Measurements from ENCODE around the gene CNN2.
A peak's percentile ranks its signal among the peaks of the same experiment; 100 is the strongest.

The CNN2 gene

DNA sequence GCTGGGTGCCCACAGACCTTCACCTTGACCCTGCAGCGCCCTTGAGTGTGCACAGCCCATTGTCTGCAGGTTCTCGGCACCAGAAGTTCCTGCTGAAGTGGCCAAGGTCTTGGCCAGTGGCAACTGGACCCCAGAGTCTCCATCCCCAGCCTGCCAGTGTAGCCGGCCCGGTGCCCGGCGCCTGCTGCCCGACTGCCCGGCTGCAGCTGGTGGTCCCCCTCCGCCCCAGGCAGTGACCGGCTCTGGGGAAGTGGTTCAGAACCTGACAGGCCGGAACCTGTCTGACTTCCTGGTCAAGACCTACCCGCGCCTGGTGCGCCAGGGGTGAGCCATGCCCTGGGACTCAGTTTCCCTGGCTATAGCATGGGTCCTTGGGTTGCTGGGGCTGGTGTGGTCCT, 28.6 kb downstream of the CNN2 start:
- DNase-seq (ENCODE audit: low read depth): no peak
- in situ Hi-C loops (cut with HindIII; ENCODE audit: low sequenced_read_pairs): no loop called here
- no peak overlapping the region for H3K4me3 ChIP-seq (ENCODE audit: low read depth, low read length)
- TF ChIP-seq, protein P1, sequence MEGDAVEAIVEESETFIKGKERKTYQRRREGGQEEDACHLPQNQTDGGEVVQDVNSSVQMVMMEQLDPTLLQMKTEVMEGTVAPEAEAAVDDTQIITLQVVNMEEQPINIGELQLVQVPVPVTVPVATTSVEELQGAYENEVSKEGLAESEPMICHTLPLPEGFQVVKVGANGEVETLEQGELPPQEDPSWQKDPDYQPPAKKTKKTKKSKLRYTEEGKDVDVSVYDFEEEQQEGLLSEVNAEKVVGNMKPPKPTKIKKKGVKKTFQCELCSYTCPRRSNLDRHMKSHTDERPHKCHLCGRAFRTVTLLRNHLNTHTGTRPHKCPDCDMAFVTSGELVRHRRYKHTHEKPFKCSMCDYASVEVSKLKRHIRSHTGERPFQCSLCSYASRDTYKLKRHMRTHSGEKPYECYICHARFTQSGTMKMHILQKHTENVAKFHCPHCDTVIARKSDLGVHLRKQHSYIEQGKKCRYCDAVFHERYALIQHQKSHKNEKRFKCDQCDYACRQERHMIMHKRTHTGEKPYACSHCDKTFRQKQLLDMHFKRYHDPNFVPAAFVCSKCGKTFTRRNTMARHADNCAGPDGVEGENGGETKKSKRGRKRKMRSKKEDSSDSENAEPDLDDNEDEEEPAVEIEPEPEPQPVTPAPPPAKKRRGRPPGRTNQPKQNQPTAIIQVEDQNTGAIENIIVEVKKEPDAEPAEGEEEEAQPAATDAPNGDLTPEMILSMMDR (IDR thresholded peaks at IDR 0.05; ENCODE audit: low read depth, low read length, missing control alignments): no peak

DNA sequence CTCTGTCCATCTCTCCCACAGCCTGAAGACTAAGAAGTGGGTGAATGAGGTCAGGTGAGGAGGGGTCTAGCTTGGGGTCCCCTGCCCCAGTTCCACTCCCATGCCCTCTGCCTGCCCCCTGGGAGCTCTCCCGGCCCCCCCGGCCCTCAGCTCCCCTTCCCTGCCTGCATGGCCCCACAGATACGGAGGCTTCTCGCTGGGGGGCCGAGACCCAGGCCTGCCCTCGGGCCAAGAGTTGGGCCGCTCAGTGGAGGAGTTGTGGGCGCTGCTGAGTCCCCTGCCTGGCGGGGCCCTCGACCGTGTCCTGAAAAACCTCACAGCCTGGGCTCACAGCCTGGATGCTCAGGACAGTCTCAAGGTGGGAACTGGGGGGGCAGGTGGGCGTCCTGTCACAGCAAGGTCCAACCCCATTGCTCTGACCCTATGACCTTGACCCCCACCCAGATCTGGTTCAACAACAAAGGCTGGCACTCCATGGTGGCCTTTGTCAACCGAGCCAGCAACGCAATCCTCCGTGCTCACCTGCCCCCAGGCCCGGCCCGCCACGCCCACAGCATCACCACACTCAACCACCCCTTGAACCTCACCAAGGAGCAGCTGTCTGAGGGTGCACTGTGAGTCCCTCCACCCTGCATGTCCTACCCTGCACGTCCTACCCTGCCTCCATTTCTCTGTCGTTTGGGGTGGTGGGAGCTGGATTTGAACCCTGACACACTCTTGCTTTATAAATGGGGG, 29.6 kb downstream of the CNN2 start:
- TF ChIP-seq, protein P1 (IDR thresholded peaks at IDR 0.05; ENCODE audit: low read depth, low read length, missing control alignments): no peak
- no peak overlapping the region for H3K4me3 ChIP-seq (ENCODE audit: low read depth, low read length)
- in situ Hi-C loops (cut with HindIII; ENCODE audit: low sequenced_read_pairs): no loop called here
- DNase-seq (ENCODE audit: low read depth): no peak

DNA sequence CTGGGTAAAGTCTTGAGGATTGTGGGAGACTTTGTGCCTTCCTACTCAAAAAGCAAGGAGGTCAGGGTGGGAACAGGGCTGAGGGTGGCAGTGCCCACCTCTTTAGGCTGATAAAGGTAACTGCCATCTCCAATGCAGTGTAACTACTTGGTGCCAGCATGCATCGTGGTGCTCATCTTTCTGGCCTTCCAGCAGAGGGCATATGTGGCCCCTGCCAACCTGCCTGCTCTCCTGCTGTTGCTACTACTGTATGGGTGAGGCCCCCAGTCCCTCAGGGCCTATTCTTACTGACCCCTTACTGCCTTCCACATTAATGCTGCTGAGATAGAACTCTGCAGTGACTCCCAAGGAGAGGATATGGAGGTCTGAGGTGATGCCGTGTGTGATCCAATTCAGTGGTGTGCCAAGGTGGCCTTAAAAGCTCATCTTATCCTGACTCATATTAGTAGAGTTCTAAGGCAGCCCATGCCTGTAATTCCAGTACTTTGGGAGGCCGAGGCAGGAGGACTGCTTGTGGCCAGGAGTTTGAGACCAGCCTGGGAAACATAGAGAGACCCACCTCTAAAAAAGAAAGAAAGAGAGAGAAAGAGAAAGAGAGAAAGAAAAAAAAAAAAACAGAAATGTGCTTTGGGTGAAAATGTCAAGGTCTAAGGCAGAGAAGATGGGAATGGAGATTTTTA, 30.9 kb downstream of the CNN2 start:
- TF ChIP-seq, protein P1 (IDR thresholded peaks at IDR 0.05; ENCODE audit: low read depth, low read length, missing control alignments): no peak
- in situ Hi-C loops (cut with HindIII; ENCODE audit: low sequenced_read_pairs): no loop called here
- no peak overlapping the region for H3K4me3 ChIP-seq (ENCODE audit: low read depth, low read length)
- DNase-seq (ENCODE audit: low read depth): peak; percentile 40

DNA sequence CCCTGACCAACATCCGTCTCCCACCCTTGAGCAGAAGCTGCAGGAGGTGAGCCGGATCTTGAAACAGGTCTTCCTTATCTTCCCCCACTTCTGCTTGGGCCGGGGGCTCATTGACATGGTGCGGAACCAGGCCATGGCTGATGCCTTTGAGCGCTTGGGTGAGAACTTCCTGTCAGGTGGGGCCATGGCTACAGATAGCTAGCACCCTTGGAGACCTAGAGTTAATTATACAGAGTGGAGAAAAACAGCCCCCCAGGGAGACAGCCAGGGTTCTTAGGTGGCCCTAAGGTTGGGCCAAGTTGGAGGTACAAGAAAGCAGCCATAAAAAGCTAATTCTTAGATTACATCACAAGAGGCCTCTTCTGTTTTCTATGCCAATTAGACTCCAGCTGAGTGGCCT, 31.7 kb downstream of the CNN2 start:
- in situ Hi-C loops (cut with HindIII; ENCODE audit: low sequenced_read_pairs): no loop called here
- no peak overlapping the region for H3K4me3 ChIP-seq (ENCODE audit: low read depth, low read length)
- TF ChIP-seq, protein P1 (IDR thresholded peaks at IDR 0.05; ENCODE audit: low read depth, low read length, missing control alignments): no peak
- DNase-seq (ENCODE audit: low read depth): no peak

DNA sequence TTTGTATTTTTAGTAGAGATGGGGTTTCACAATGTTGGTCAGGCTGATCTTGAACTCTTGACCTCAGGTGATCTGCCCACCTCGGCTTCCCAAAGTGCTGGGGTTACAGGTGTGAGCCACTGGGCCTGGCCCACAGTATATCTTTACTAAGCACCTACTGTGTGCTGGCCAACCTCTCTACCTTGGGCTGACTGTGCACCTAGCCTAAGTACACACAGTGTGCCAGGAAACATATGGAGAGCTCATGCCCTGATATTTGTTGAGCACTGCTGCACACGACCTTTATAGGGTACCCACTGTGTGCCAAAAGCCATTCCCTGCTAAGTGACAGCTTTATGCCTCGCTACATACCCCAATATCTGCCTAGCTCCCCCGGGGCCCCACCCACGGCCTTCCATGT, 34.3 kb downstream of the CNN2 start:
- no peak for DNase-seq (ENCODE audit: low read depth)
- TF ChIP-seq, protein P1 (IDR thresholded peaks at IDR 0.05; ENCODE audit: low read depth, low read length, missing control alignments): no peak
- in situ Hi-C loops (cut with HindIII; ENCODE audit: low sequenced_read_pairs): no loop called here
- H3K4me3 ChIP-seq (ENCODE audit: low read depth, low read length): no peak overlapping the region

DNA sequence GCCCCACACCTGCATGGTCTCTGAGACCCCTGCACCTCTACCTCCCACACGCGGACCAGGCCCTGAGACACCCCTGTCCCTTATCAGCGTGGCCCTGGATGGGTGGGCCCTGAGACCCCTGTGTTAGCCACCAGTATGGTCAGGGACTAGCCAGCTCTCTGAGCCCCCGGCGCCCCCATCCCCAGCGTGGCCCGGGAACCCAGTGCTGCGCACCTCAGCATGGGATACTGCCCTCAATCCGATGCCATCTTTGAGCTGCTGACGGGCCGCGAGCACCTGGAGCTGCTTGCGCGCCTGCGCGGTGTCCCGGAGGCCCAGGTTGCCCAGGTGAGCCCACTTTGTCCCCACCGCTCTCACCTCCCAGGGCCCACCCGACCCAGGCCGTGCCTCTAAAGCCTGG, 35.6 kb downstream of the CNN2 start:
- TF ChIP-seq, protein P1 (IDR thresholded peaks at IDR 0.05; ENCODE audit: low read depth, low read length, missing control alignments): no peak
- no peak overlapping the region for H3K4me3 ChIP-seq (ENCODE audit: low read depth, low read length)
- in situ Hi-C loops (cut with HindIII; ENCODE audit: low sequenced_read_pairs): no loop called here
- DNase-seq (ENCODE audit: low read depth): no peak
